Hematopoietic multipotent progenitor cell treated with erythropoietin and hydrocortisone succinate and interleukin-3 and kit ligand, for 4 days (in vitro differentiated cells): ENCODE data around the gene TLK1.
"Not testable (repeated sequence)": the region's sequence is repeated elsewhere in the genome, so short reads cannot be mapped to it uniquely, and the experiment has no call there.

ENCODE experiments used
- DNase-seq: peaks from one replicate; pipeline ENCODE4 v3.0.0-alpha.2; 2015

The TLK1 gene

GRCh38 chr2:171141320-171141719 lies 19.4 kb downstream of the TLK1 start:
- DNase-seq = peak; percentile 31

- DNase-seq = no peak
These were observed 20.8 kb downstream of the TLK1 start for GRCh38 chr2:171139860-171140259.

DNA sequence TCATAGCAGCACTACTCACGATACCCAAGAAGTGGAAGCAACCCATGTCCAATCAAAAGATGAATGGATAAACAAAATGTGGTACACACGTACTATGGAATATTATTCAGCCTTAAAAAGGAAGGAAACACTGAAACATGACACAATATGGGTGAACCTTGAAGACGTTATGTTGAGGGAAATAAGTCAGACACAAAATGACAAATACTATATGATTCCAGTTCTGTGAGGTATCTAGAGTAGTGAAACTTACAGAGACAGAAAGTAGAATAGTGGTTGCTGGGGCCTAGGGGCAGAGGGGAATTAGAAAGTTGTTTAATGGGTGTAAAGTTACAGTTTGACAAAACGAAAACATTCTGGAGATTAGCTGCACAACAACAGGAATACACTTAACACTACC lies 24.7 kb downstream of the TLK1 start:
- no peak for DNase-seq

DNA sequence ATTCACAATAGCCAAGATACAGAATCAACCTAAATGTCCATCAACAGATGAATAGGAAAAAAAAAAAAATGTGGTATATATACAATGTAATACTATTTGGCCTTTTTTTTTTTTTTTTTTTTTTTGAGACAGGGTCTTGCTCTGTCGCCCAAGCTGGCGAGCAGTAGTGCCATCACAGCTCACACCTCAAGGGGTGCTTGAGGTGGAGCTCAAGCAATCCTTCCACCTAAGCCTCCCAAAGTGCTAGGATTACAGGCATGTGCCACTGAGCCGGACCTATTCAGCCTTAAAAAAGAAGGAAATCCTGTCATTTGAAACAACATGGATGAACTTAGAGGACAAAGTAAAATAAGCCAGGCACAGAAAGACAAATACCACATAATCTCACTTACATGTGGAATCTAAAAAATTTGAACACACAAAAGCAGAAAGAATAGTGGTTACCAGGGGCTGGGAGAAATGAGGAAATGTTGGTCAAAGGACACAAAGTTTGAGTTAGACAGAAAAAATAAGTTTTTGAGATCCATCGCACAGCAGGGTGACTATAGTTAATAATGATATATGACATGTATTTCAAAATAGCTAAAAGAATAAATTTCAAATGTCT lies 26.0 kb downstream of the TLK1 start:
- DNase-seq = no peak

DNA sequence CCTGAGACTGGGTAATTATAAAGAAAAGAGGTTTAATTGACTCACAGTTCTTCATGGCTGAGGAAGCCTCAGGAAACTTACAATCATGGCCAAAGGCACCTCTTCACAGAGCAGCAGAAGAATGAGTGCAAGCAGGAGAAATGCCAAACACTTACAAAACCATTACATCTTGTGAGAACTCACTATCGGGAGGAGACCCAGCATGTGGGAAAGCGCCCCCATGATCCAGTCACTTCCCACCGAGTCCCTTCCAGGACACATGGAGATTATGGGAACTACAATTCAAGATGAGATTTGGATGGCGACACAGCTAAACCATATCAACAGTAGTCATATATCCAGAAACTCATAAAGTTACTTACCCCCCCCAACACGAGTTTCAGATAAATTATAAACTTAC lies 28.6 kb downstream of the TLK1 start:
- DNase-seq = no peak

GRCh38 chr2:171128461-171128860 lies 32.2 kb downstream of the TLK1 start:
- no peak for DNase-seq

- no peak for DNase-seq
These were observed 36.2 kb downstream of the TLK1 start for GRCh38 chr2:171124541-171124940.

GRCh38 chr2:171109571-171109970 lies 51.1 kb downstream of the TLK1 start:
- peak; percentile 9 for DNase-seq

- no peak for DNase-seq
These were observed 51.7 kb downstream of the TLK1 start for GRCh38 chr2:171109020-171109419.

DNA sequence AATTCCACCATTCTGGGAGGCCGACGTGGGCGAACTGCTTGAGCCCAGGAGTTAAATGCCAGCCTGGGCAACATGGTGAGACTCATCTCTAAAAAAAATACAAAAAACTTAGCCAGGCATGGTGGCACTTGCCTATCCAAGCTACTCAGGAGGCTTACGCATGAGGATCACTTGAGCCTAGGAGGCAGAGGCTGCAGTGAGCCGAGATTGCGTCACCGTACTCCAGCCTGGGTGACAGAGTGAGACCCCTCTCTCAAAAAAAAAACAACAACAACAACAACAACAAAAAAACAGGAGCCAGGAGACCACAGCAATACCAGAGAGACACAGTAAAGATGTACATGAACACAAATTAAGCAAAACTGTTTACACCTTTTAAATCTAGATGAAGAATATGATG lies 52.9 kb downstream of the TLK1 start:
- no peak for DNase-seq

GRCh38 chr2:171104379-171104778 lies 56.3 kb downstream of the TLK1 start:
- DNase-seq = no peak

DNA sequence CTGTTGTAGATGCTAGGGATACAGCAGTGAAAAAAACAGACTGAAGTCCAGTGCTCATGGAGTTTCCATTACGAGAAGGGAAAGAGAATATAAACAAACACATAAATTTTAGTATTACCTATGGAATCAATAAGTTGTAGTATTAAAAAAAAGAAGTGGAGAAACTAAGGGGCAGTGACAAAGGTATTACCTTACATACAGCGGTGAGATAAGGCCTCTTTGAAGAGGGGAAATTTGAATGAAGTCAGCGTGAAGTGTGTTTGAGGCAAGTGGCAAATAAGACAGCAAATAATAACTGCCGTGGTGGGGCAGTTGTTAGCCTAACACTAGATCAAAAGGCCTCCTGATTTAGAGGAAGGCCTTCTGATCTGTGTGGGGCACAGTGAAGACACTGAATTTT lies 57.9 kb downstream of the TLK1 start:
- DNase-seq = no peak

GRCh38 chr2:171100370-171100769 lies 60.3 kb downstream of the TLK1 start:
- DNase-seq = no peak

GRCh38 chr2:171098607-171099006 lies 62.1 kb downstream of the TLK1 start:
- DNase-seq = no peak

DNA sequence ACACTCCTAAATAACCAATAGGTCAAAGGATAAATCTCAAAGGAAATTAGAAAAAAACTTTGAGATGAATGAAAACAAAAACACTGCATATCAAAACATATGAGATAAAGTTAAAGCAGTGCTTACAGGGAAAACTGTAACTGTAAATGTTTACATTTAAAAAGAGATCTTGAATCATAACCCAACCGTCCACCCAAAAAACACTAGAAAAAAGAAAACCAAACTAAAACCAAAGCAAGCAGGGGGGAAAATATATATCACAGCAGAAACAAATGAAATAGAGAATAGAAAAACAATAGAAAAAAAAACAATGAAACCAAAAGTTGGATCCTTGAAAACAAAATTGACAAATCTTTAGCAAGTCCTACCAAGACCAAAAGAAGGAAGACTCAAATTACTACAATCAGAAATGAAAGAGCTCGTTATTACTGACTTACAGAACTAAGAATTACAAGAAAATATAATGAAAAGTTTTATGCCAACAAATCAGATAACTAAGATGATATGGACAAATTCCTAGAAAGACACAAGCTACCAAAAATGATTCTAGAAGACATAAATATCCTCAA lies 65.6 kb downstream of the TLK1 start:
- no peak for DNase-seq

DNA sequence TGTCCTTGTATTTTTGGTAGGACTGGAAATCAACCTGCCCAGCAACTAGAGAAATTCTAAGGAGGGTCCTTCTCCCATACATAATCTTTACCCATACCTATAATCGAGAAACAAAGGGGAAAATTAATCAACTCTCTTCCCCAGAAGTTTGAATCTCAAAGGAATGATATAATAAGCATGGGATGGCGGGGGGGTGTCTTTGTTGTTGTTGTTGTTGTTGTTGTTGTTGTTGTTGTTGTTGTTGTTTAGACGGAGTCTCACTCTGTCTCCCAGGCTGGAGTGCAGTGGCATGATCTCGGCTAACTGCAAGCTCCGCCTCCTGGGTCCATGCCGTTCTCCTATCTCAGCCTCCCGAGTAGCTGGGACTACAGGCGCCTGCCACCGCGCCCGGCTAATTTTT lies 69.2 kb downstream of the TLK1 start:
- not testable (repeated sequence) for DNase-seq

- no peak for DNase-seq
These were observed 71.2 kb downstream of the TLK1 start for GRCh38 chr2:171089489-171089888.

DNA sequence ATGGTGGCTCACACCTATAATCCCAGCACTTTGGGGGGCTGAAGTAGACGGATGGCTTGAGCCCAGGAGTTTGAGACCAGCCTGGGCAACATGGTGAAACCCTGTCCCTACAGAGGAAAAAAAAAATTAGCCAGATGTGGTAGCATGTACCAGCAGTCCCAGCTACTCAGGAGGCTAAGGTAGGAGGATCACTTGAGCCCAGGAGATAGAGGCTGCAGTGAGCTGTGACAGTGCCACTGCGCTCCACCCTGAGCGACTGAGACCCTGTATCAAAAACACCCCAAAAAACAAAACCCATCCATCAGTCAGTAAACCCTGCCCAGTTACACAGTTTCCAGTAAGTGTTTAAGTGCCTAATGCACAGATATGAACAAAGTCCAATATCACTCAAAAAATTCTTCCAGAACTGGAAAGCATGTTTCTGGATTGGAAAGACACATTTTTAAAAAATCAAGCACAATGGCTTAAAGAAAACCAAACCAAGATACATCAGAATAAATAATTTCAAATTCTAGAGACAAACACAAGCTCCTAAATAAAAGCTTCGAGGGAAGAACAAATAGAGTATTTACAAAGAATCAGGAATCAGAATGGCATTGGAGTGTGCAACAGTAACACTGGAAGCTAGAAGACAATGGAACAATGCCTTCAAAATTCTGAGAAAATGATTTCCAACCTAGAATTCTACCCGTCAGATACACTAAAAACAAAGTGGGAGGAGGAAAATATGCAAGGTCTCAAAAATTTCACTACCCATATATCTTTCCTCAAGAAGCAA lies 72.4 kb downstream of the TLK1 start:
- no peak for DNase-seq

DNA sequence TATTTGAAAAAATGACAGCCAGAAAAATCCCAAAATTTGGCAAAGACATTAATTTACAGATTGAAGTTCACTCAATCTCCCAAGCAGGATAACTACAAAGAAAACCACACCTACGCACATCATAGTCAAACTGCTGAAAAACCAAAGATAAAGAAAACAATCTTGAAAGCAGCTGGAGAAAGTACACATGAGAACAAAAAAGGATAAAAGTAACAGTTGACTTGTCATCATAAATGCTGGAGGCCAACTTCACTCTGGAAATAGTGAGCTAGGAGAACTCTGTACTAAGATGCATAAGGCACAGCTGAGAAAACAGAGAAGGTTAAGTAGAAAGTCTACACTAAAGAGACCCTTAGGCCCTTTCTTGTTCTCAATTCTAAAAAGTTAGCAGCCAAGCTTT lies 73.1 kb downstream of the TLK1 start:
- peak; percentile 10 for DNase-seq

DNA sequence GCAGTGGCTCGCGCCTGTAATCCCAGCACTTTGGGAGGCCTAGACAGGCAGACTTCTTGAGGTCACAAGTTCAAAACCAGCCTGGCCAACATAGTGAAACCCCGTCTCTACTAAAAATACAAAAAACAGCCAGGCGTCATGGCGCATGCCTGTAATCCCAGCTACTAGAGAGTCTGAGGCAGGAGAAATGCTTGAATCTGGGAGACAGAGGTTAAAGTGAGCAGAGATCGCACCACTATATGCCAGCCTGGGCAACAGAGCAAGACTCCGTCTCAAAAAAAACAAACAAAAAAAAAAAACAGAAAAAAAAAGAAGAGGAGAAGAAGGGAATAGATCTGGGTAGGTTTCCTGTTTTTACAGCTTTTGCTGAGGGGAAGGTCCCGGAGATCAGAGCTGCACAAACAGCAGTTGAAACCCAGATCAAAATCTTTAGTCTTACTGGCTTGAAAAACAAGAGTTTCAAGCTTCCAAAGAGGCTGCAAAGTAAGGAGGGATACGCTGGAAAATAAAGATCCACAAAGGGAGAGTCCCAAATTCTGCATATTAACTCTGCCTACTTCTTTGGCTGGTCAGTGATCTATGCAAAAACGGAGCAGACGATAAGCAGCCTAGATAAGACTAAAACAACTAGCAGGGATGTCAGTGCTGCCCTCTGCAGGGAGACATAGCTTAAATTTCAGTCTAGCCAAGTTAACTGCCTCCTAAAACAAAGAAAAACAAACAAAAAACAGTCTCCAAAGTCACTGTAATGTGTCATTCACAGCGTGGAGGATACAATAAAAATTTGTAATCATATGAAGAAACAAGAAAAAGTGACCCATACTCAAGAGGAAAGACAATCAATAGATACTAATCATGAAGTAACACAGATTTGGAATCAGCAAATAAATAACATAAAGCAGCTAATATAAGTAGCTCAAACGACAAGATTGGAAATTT lies 74.1 kb downstream of the TLK1 start:
- DNase-seq = peak; percentile 80

GRCh38 chr2:171084128-171084527 lies 76.6 kb downstream of the TLK1 start:
- DNase-seq = peak; percentile 9

GRCh38 chr2:171083451-171083850 lies 77.2 kb downstream of the TLK1 start:
- DNase-seq = peak; percentile 11

GRCh38 chr2:171081649-171082111 lies 79.0 kb downstream of the TLK1 start:
- DNase-seq = peak; percentile 9
